Small intestine (tissue), 7 donors: ENCODE measurements around the gene REPS2. TPM values are rescaled to one million over a fixed set of nuclear protein-coding genes. Genes with fewer than 3 reads are reported as not detected.

Experiments
- DNase-seq, 2 donors: peaks; one replicate each; pipeline versions ENCODE4 v3.0.0 to v3.0.0-alpha.2; 2013
- FAIRE-seq: peaks from 2 replicates; lab custom pipeline; 2012; peaks lifted over from hg19 to GRCh38; lab: Jason Lieb, UNC
- H3K27ac ChIP-seq, 3 donors: one replicate each; pipeline ENCODE4 v1.5.1; 2013; ENCODE audit warnings: low read length in 2 of 3, mild to moderate bottlenecking in 2 of 3, control low read depth in 1 of 3, inconsistent platforms in 1 of 3, low read depth in 1 of 3, moderate library complexity in 1 of 3
- H3K27me3 ChIP-seq, 3 donors: one replicate each; pipeline ENCODE4 v1.6.1; 2013; ENCODE audit warnings: low read length in 3 of 3, inconsistent platforms in 1 of 3; ENCODE audit not compliant: control insufficient read depth in 3 of 3, insufficient read depth in 3 of 3
- H3K36me3 ChIP-seq, 3 donors: one replicate each; pipeline ENCODE4 v1.6.1; 2013; ENCODE audit warnings: low read length in 3 of 3, inconsistent platforms in 1 of 3, low read depth in 1 of 3, mild to moderate bottlenecking in 1 of 3, moderate library complexity in 1 of 3; ENCODE audit not compliant: control insufficient read depth in 3 of 3, insufficient read depth in 2 of 3
- H3K4me1 ChIP-seq, 3 donors: one replicate each; pipeline ENCODE4 v1.6.1; 2013; ENCODE audit warnings: low read length in 2 of 3, inconsistent platforms in 1 of 3, low read depth in 1 of 3, mild to moderate bottlenecking in 1 of 3, moderate library complexity in 1 of 3; ENCODE audit not compliant: control insufficient read depth in 3 of 3, insufficient read depth in 2 of 3
- H3K4me3 ChIP-seq, 3 donors: one replicate each; pipeline ENCODE4 v1.5.1; 2013; ENCODE audit warnings: low read length in 3 of 3, control low read depth in 1 of 3, inconsistent platforms in 1 of 3, low read depth in 1 of 3, mild to moderate bottlenecking in 1 of 3, moderate library complexity in 1 of 3
- H3K9me3 ChIP-seq, 2 donors: one replicate each; pipeline ENCODE4 v1.6.1; 2013; ENCODE audit warnings: low read depth in 1 of 2, low read length in 1 of 2; ENCODE audit not compliant: control insufficient read depth in 2 of 2, insufficient read depth in 1 of 2
- WGBS, 3 donors: extraction: QIAGEN DNeasy Blood & Tissue Kit; methylation state at CpG; one replicate each; pipeline ENCODE4 v1.1.7; 2013; 5-methylcytosine and 5-hydroxymethylcytosine counted together
- polyA plus RNA-seq, 4 donors: library from polyadenylated mRNA; stranded (reverse) in 3 of 4; unstranded in 1 of 4; fragments of 200-250 nt in 3 of 4; fragments of 120-200 nt in 1 of 4; gene quantifications; one replicate each; pipeline versions ENCODE4 v1.2.1 to v1.2.3, GENCODE V29; 2013
- donor health status: healthy with polysubstance abuse.
- donor health status: control.
- donor health status: control.
- donor health status: Bipolar disorder and iron deficiency.
- donor health status: healthy.

REPS2 gene
- polyA plus RNA-seq, 4 donors = 1.3 to 8.3 (median 3.2) TPM

GRCh38 chrX:16997313-16997712, 50.9 kb downstream of the REPS2 start:
- no peak overlapping the region for H3K27ac ChIP-seq
- peaks cover 0 to 5% (median 0%) of the 10 kb centered on the region in 3 donors for H3K4me1 ChIP-seq
- H3K36me3 ChIP-seq = no peaks in the 10 kb centered on the region
- FAIRE-seq (no peak), DNase-seq (no peak)
- WGBS, 3 donors = 58 to 69% (median 65%) methylated on average over 2 of the region's 2 CpGs
- H3K4me3 ChIP-seq = no peak overlapping the region
- H3K9me3 ChIP-seq = no peaks in the 10 kb centered on the region
- no peaks in the 10 kb centered on the region for H3K27me3 ChIP-seq

DNA sequence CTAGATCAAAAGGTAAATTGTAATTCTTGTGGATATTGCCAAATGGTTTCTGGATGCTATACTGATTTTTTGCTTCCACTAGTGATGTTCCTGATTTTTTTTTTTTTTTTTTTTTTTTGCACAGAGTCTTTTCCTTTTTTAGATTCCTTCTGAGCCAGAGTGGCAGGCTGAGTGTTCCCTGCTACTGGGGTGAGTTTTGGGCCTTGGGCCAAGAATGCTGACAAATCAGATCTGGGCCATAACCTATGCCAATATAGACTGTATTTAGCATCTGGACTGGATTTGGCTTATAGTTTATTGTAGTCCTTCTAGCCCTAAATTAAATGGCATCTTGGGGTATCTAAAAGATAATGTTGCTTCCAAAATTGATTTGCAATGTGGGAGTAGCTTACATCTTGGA, 52.8 kb downstream of the REPS2 start:
- DNase-seq = no peak
- Histone ChIP-seq H3K27me3 (no peaks in the 10 kb centered on the region), H3K27ac (no peak overlapping the region), H3K36me3 (no peaks in the 10 kb centered on the region), H3K4me1 (no peaks in the 10 kb centered on the region), H3K4me3 (no peak overlapping the region), H3K9me3 (no peaks in the 10 kb centered on the region)
- no peak for FAIRE-seq

DNA sequence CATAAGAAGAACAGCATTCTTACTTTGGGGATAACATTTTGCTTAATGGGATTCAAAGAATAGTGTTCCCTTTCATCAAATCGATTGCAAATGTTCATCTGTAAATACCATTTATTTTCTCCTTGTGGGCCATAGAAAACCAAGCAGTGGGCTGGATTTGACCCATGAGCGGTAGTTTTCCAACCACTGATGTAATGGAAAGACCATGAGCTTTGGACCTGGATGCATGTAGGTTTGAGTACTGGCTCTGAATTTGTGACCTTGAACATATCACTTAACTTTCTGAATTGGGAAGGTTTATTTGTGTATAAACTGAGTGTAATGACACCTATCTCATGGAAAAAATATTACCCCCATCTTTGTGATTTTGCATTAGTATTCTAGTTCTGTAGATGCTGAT, 54.3 kb downstream of the REPS2 start:
- no peaks in the 10 kb centered on the region for H3K36me3 ChIP-seq
- H3K27ac ChIP-seq = no peak overlapping the region
- DNase-seq (no peak), FAIRE-seq (no peak)
- no peak overlapping the region for H3K4me3 ChIP-seq
- no peaks in the 10 kb centered on the region for H3K27me3 ChIP-seq
- H3K9me3 ChIP-seq = no peaks in the 10 kb centered on the region
- 82 to 95% (median 94%) methylated on average over 2 of the region's 2 CpGs for WGBS, 3 donors
- H3K4me1 ChIP-seq = no peaks in the 10 kb centered on the region

- H3K27ac ChIP-seq = no peak overlapping the region
- peak in 1 of 2 donors; percentile 58 for DNase-seq
- WGBS, 3 donors = 73 to 84% (median 79%) methylated on average over 3 of the region's 3 CpGs
- H3K9me3 ChIP-seq = no peaks in the 10 kb centered on the region
- no peak overlapping the region for H3K4me3 ChIP-seq
- H3K27me3 ChIP-seq = no peaks in the 10 kb centered on the region
- FAIRE-seq = no peak
- H3K4me1 ChIP-seq = peaks cover 0 to 18% (median 0%) of the 10 kb centered on the region in 3 donors
- no peaks in the 10 kb centered on the region for H3K36me3 ChIP-seq
These were observed 59.4 kb downstream of the REPS2 start for GRCh38 chrX:17005712-17006368.

- Histone ChIP-seq H3K9me3 (no peaks in the 10 kb centered on the region), H3K4me1 (peaks cover 0 to 23% (median 0%) of the 10 kb centered on the region in 3 donors), H3K27me3 (no peaks in the 10 kb centered on the region), H3K27ac (no peak overlapping the region), H3K36me3 (no peaks in the 10 kb centered on the region), H3K4me3 (no peak overlapping the region)
- DNase-seq (peak; percentile 26), FAIRE-seq (no peak)
- 28 to 52% (median 42%) methylated on average over 7 to 8 of the region's 8 CpGs for WGBS, 3 donors
These were observed 60.8 kb downstream of the REPS2 start for GRCh38 chrX:17007134-17007768.

DNA sequence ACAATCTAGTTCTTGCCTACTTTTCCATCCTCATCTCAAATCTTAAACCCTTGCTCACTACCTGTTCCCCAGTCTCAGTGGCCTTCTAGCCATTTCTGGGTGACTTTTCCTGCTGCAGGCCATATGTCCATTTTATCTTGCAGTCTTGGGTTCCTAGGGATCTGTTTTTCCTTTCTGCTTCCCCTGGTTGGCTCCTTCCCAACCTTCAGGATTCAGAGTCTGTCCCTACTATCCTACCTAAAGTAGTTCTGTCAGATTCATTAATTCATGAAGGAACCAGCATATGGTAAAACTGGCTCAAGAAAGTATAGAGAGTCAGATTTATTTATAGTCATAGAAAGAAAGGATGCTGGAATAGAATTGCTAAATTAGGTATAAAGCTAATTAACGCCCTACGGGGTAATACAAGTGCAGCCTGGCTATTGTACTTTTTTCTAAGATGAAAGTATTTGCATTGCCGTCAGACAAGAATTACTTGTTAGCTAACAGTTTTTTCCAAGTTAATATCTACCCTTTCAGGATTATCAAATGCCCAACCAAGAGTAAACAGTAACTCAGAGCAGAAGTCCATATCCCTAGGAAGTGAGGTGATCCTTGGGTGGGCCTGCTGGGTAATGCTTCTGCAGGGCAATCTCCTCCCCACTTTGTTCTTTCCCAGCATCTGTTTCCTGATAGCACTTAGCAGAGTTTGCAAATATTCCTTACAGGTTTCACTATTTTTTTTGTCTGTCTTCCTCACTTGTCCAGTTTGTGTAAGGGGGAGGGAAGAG, 63.6 kb downstream of the REPS2 start:
- Histone ChIP-seq H3K36me3 (no peaks in the 10 kb centered on the region), H3K9me3 (no peaks in the 10 kb centered on the region), H3K27me3 (no peaks in the 10 kb centered on the region), H3K4me1 (peaks cover 0 to 23% (median 0%) of the 10 kb centered on the region in 3 donors), H3K4me3 (no peak overlapping the region), H3K27ac (peak overlapping the region in 2 of 3 donors; percentile 86 to 89)
- DNase-seq = peak; percentile 72 to 73
- no peak for FAIRE-seq
- 23 to 62% (median 32%) methylated on average over 3 of the region's 3 CpGs for WGBS, 3 donors

DNA sequence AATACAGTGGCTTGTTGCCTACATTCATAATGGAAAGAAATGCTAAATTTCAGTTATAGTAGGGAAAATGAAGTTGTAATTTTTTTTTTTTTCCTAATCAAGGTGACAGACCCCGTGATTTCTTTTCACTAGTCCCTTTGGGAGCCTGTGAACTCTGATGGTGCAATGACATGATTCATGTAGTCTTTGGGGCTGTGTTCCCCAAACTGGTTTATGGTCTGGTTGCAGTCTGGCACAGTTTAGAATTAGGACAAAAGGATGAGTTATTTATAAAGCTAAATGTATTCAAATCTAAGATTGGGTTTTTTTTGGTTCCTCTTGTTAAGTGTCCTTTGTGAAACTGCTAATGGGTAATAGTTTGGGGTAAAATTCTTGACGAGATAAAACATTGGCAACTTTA, 66.0 kb downstream of the REPS2 start:
- peaks cover 0 to 21% (median 0%) of the 10 kb centered on the region in 3 donors for H3K4me1 ChIP-seq
- no peak for FAIRE-seq
- no peak overlapping the region for H3K4me3 ChIP-seq
- 67 to 80% (median 80%) methylated on average over 2 of the region's 2 CpGs for WGBS, 3 donors
- no peaks in the 10 kb centered on the region for H3K27me3 ChIP-seq
- no peaks in the 10 kb centered on the region for H3K9me3 ChIP-seq
- no peak overlapping the region for H3K27ac ChIP-seq
- DNase-seq = no peak
- H3K36me3 ChIP-seq = no peaks in the 10 kb centered on the region

DNA sequence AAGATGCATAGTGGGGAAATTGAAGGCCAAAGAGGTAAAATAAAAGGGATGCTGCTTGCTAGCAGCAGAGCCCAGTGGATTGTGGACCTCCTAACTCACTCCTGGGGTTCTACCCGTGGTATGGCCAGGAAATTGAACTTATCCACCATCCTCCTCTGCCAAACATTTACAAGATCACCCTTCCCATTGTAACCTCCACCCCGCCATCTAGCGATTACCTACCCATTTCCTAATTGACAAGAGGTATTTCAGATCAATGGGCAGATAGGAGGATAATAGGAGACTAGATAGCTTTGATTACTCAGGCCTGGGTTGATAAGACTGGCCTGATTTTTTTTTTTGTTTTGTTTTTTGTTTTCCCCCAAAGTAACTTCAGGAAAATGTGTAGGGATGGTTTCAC, 67.8 kb downstream of the REPS2 start:
- FAIRE-seq = no peak
- Histone ChIP-seq H3K4me3 (no peak overlapping the region), H3K36me3 (no peaks in the 10 kb centered on the region), H3K9me3 (no peaks in the 10 kb centered on the region), H3K27me3 (no peaks in the 10 kb centered on the region), H3K4me1 (peaks cover 0 to 13% (median 0%) of the 10 kb centered on the region in 3 donors), H3K27ac (no peak overlapping the region)
- WGBS, 3 donors = 39 to 50% (median 46%) methylated on average over 3 of the region's 3 CpGs
- DNase-seq = no peak
